Fibroblast of lung (primary cell): Measurements from ENCODE around the gene ID1.

Experiments
- EZH2 ChIP-seq: IDR thresholded peaks from 2 replicates; pipeline ENCODE4 v1.5.1; 2012; ENCODE audit warnings: low read length, control low read depth, mild to moderate bottlenecking; ENCODE audit errors: missing control alignments
- TF ChIP-seq, protein P1 (sequence below), 2 donors: IDR thresholded peaks in 1 of 2; conservative IDR thresholded peaks in 1 of 2; 1 replicate in 1 of 2; 2 replicates in 1 of 2; pipeline ENCODE4 v1.5.1; 2011 to 2012; ENCODE audit warnings: low read length in 2 of 2, control low read depth in 1 of 2, inconsistent platforms in 1 of 2, low read depth in 1 of 2, mild to moderate bottlenecking in 1 of 2

DNA sequence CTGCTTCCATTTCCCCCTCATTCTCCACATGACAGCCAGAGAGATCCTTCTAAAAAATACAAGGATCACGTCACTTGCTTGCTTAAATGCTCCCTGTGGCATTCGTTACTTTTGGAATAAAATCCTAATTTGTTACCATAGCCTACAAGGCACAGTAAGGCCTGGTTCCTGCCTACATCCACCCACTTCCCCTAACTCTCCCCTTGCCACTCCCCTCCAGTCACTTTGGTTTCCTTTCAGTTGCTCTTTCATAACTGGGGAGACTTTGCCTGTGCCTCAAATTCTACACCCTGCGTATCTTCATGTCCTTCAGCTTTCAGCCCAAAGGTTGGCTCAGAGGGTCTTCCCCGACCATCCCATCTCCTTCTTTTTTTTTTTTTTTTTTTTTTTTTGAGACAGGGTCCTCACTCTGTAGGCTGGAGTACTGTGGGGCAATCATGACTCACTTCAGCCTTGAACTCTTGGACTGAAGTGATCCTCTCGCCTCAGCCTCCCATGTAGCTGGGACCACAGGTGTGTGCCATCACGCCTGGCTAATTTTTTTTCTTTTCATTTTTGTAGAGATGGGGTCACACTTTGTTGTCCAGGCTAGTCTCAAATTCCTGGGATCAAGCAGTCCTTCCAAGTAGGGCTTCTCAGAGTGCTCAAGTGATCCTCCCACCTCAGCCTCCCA is 12.5 kb downstream of the ID1 start:
- TF ChIP-seq, protein P1, sequence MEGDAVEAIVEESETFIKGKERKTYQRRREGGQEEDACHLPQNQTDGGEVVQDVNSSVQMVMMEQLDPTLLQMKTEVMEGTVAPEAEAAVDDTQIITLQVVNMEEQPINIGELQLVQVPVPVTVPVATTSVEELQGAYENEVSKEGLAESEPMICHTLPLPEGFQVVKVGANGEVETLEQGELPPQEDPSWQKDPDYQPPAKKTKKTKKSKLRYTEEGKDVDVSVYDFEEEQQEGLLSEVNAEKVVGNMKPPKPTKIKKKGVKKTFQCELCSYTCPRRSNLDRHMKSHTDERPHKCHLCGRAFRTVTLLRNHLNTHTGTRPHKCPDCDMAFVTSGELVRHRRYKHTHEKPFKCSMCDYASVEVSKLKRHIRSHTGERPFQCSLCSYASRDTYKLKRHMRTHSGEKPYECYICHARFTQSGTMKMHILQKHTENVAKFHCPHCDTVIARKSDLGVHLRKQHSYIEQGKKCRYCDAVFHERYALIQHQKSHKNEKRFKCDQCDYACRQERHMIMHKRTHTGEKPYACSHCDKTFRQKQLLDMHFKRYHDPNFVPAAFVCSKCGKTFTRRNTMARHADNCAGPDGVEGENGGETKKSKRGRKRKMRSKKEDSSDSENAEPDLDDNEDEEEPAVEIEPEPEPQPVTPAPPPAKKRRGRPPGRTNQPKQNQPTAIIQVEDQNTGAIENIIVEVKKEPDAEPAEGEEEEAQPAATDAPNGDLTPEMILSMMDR (conservative IDR thresholded peaks at IDR 0.05 in 1 of 2, IDR thresholded peaks at IDR 0.05 in 1 of 2; ENCODE audit: low read depth in 1 of 2, low read length in 2 of 2): no peak
- TF ChIP-seq EZH2: no peak
